ENCODE results near the gene AMN1. TPM values are rescaled to one million over a fixed set of nuclear protein-coding genes. Genes with fewer than 3 reads are reported as not detected.
"Not testable (repeated sequence)": the region's sequence is repeated elsewhere in the genome, so short reads cannot be mapped to it uniquely, and the experiment has no call there.

The AMN1 gene
- polyA plus RNA-seq, 2 donors: 4.4 to 4.7 TPM

DNA sequence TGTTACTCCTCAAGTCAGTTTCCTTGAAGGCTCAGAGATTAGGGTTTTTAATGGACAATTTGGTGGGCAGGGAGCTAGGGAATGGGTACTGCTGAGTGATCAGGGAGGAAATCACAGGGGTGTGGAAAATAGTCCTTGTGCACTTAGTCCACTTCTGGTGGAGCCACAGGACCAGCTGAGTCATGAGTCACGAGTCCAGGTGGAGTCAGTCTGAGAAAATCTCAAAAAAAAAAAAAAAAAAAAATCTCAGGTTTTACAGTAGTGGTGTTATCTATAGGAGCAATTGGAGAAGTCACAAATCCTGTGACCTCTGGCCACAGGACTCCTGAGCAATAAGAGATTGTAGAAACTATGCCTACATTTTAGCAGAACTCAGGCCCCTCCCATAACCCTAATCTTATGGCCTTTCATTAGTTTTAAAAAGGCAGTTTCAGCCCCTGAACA lies 28.2 kb upstream of the AMN1 start:
- Histone ChIP-seq H3K27me3 (ENCODE audit: control insufficient read depth in 1 of 2, insufficient read depth in 2 of 2, low read length in 2 of 2) (no peaks in the 10 kb centered on the region), H3K4me1 (ENCODE audit: control insufficient read depth in 2 of 2, insufficient read depth in 2 of 2, low read length in 1 of 2) (no peaks in the 10 kb centered on the region), H3K36me3 (ENCODE audit: control insufficient read depth in 2 of 2, insufficient read depth in 2 of 2, low read length in 1 of 2) (no peaks in the 10 kb centered on the region), H3K9me3 (ENCODE audit: control insufficient read depth in 2 of 2, insufficient read depth in 1 of 2, low read depth in 1 of 2, low read length in 1 of 2) (peaks cover 0 to 1% of the 10 kb centered on the region in 2 donors), H3K27ac (ENCODE audit: low read depth in 2 of 2, low read length in 1 of 2) (peak overlapping the region in 1 of 2 donors; percentile 23), H3K4me3 (ENCODE audit: low read depth in 1 of 2, low read length in 2 of 2) (no peak overlapping the region)
- 53 to 66% methylated on average over 1 of the region's 1 CpG for WGBS, 2 donors

DNA sequence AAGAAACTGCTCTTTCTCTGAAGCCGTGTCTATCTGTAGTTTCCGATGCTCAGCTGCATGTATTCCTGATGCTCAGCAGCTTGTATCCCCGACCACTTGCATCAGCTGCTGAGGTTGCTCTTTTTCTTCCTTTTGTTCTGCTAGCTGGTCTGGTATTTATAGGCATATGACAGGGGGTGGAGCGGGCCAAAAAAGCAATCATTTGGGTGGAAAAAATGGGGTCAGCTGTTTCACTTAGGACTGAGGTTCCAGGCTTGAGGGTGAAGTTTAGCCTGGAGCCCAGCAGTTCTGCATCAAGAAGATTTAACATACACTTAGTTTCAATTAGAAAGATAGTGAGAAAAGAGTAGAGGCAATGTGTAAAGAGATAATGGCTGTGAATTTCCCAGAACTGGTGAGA lies 23.6 kb upstream of the AMN1 start:
- H3K4me3 ChIP-seq (ENCODE audit: low read depth in 1 of 2, low read length in 2 of 2): no peak overlapping the region
- no peaks in the 10 kb centered on the region for H3K27me3 ChIP-seq (ENCODE audit: control insufficient read depth in 1 of 2, insufficient read depth in 2 of 2, low read length in 2 of 2)
- H3K36me3 ChIP-seq (ENCODE audit: control insufficient read depth in 2 of 2, insufficient read depth in 2 of 2, low read length in 1 of 2): no peaks in the 10 kb centered on the region
- 82 to 86% methylated on average over 4 of the region's 4 CpGs for WGBS, 2 donors
- peaks cover 0 to 3% of the 10 kb centered on the region in 2 donors for H3K4me1 ChIP-seq (ENCODE audit: control insufficient read depth in 2 of 2, insufficient read depth in 2 of 2, low read length in 1 of 2)
- H3K27ac ChIP-seq (ENCODE audit: low read depth in 2 of 2, low read length in 1 of 2): no peak overlapping the region
- peaks cover 0 to 2% of the 10 kb centered on the region in 2 donors for H3K9me3 ChIP-seq (ENCODE audit: control insufficient read depth in 2 of 2, insufficient read depth in 1 of 2, low read depth in 1 of 2, low read length in 1 of 2)

DNA sequence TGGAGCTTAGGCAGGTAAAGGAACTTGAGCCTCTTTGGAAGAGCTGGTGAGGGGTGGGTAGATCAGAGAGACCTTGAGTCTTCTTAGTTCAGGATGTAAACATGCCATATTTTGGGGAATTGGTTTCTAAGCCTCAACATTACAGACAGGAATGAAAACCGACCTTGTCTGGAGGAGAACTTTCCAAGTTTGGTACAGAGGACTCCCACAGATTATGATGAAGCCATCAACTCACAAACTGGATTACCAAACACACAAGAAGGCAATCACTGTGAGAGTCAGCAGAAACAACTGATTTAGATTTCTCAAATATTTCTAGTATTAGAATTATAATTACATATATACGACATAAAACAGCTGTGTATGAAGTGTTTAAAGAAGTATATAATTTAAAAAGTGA lies 22.3 kb upstream of the AMN1 start:
- Histone ChIP-seq H3K27me3 (ENCODE audit: control insufficient read depth in 1 of 2, insufficient read depth in 2 of 2, low read length in 2 of 2) (no peaks in the 10 kb centered on the region), H3K4me3 (ENCODE audit: low read depth in 1 of 2, low read length in 2 of 2) (no peak overlapping the region), H3K4me1 (ENCODE audit: control insufficient read depth in 2 of 2, insufficient read depth in 2 of 2, low read length in 1 of 2) (peaks cover 0 to 5% of the 10 kb centered on the region in 2 donors), H3K36me3 (ENCODE audit: control insufficient read depth in 2 of 2, insufficient read depth in 2 of 2, low read length in 1 of 2) (no peaks in the 10 kb centered on the region), H3K27ac (ENCODE audit: low read depth in 2 of 2, low read length in 1 of 2) (peak overlapping the region; percentile 40 to 60), H3K9me3 (ENCODE audit: control insufficient read depth in 2 of 2, insufficient read depth in 1 of 2, low read depth in 1 of 2, low read length in 1 of 2) (peaks cover 0 to 2% of the 10 kb centered on the region in 2 donors)
- 26 to 41% methylated on average over 2 of the region's 2 CpGs for WGBS, 2 donors

DNA sequence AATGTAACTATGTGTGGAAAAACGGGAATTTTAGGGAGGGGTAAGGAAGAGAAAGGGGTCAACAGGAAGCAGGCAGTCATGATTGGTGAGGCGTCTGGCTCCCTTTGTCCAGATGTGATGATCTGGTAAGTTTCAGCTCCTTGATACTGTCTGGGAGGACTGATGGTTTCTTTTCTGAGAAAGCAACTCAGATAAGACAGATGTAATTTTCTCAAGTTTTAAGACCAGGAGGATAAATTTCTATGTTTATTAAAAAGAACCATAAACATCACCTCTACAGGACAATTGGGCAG lies 21.9 kb upstream of the AMN1 start:
- Histone ChIP-seq H3K4me1 (ENCODE audit: control insufficient read depth in 2 of 2, insufficient read depth in 2 of 2, low read length in 1 of 2) (peaks cover 0 to 6% of the 10 kb centered on the region in 2 donors), H3K36me3 (ENCODE audit: control insufficient read depth in 2 of 2, insufficient read depth in 2 of 2, low read length in 1 of 2) (no peaks in the 10 kb centered on the region), H3K27ac (ENCODE audit: low read depth in 2 of 2, low read length in 1 of 2) (peak overlapping the region; percentile 60 to 66), H3K27me3 (ENCODE audit: control insufficient read depth in 1 of 2, insufficient read depth in 2 of 2, low read length in 2 of 2) (no peaks in the 10 kb centered on the region), H3K4me3 (ENCODE audit: low read depth in 1 of 2, low read length in 2 of 2) (no peak overlapping the region), H3K9me3 (ENCODE audit: control insufficient read depth in 2 of 2, insufficient read depth in 1 of 2, low read depth in 1 of 2, low read length in 1 of 2) (peaks cover 0 to 2% of the 10 kb centered on the region in 2 donors)
- 50 to 60% methylated on average over 2 of the region's 2 CpGs for WGBS, 2 donors

DNA sequence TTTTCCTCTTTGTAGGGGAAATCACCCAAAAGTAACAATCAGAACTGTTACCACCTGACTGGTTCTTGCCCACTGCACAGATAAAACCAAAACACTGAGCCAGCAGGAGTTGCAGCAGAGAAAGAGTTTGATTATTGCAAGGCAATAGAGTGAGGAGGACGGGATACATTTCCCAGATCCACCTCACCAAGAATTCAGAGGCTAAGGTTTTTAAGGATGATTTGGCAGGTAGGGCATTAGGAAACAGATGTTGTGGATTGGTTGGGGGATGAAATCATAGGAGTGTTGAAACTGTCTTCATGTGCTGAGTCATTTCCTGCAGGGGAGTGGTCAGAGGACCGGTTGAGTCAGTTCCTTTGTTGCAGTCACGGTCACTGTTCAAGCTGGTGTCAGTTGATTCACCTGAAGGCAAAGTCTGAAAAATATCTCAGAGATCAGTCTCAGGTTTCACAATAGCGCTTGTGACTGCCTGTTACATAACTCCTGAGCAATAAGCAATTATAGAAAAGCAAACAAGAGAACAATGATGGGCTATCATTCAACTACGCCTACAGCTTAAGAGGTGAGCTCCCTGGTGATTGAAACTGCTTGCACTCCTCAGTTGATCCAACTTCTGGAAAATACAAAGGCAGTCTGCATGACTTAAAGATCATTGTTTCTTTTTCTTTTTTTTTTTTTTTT lies 20.3 kb upstream of the AMN1 start:
- Histone ChIP-seq H3K36me3 (ENCODE audit: control insufficient read depth in 2 of 2, insufficient read depth in 2 of 2, low read length in 1 of 2) (no peaks in the 10 kb centered on the region), H3K27ac (ENCODE audit: low read depth in 2 of 2, low read length in 1 of 2) (peak overlapping the region; percentile 80 to 92), H3K4me3 (ENCODE audit: low read depth in 1 of 2, low read length in 2 of 2) (no peak overlapping the region), H3K4me1 (ENCODE audit: control insufficient read depth in 2 of 2, insufficient read depth in 2 of 2, low read length in 1 of 2) (peaks cover 0 to 6% of the 10 kb centered on the region in 2 donors), H3K27me3 (ENCODE audit: control insufficient read depth in 1 of 2, insufficient read depth in 2 of 2, low read length in 2 of 2) (no peaks in the 10 kb centered on the region), H3K9me3 (ENCODE audit: control insufficient read depth in 2 of 2, insufficient read depth in 1 of 2, low read depth in 1 of 2, low read length in 1 of 2) (peaks cover 0 to 2% of the 10 kb centered on the region in 2 donors)
- WGBS, 2 donors: 25 to 26% methylated on average over 5 of the region's 5 CpGs

DNA sequence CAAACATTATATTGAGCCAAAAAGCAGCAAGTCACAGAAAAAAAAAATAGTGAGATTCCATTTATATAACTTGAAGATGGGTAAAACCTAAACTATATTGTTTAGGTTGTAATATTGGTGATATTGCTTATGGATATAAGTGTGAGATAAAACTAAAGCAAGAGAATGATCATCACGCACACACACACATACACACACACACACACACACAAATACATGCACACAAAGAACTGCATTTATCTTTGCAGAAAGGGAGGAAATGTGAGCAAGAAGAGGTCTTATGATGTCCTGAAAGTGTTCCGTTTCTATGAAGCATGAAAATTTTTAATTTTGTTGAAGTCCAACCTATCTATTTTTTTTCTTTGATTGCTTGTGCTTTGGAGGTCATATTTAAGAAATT lies 16.4 kb upstream of the AMN1 start:
- peaks cover 0 to 3% of the 10 kb centered on the region in 2 donors for H3K4me1 ChIP-seq (ENCODE audit: control insufficient read depth in 2 of 2, insufficient read depth in 2 of 2, low read length in 1 of 2)
- H3K27ac ChIP-seq (ENCODE audit: low read depth in 2 of 2, low read length in 1 of 2): no peak overlapping the region
- H3K4me3 ChIP-seq (ENCODE audit: low read depth in 1 of 2, low read length in 2 of 2): no peak overlapping the region
- no peaks in the 10 kb centered on the region for H3K27me3 ChIP-seq (ENCODE audit: control insufficient read depth in 1 of 2, insufficient read depth in 2 of 2, low read length in 2 of 2)
- WGBS, 2 donors: 88 to 91% methylated on average over 2 of the region's 2 CpGs
- H3K36me3 ChIP-seq (ENCODE audit: control insufficient read depth in 2 of 2, insufficient read depth in 2 of 2, low read length in 1 of 2): no peaks in the 10 kb centered on the region
- no peaks in the 10 kb centered on the region for H3K9me3 ChIP-seq (ENCODE audit: control insufficient read depth in 2 of 2, insufficient read depth in 1 of 2, low read depth in 1 of 2, low read length in 1 of 2)

DNA sequence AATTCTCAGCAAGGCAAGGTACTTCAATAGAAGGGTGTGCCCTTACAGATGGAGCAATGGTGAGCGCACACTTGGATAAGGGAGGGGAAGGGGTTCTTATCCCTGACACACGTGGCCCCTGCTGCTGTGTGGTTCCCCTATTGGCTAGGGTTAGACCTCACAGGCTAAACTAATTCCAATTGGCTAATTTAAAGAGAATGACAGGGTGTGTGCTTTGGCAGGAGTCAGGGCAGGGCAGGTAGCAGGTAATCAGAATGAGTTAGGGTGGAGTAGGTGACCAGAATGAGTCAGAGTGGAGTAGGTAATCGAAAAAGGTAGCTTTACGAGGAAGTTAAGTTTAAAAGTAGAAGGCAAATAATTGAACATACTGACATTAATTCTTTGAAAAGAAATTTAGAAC lies 15.5 kb upstream of the AMN1 start:
- not testable (repeated sequence) for H3K4me3 ChIP-seq (ENCODE audit: low read depth in 1 of 2, low read length in 2 of 2); H3K36me3 ChIP-seq (ENCODE audit: control insufficient read depth in 2 of 2, insufficient read depth in 2 of 2, low read length in 1 of 2); H3K27me3 ChIP-seq (ENCODE audit: control insufficient read depth in 1 of 2, insufficient read depth in 2 of 2, low read length in 2 of 2); H3K4me1 ChIP-seq (ENCODE audit: control insufficient read depth in 2 of 2, insufficient read depth in 2 of 2, low read length in 1 of 2); H3K9me3 ChIP-seq (ENCODE audit: control insufficient read depth in 2 of 2, insufficient read depth in 1 of 2, low read depth in 1 of 2, low read length in 1 of 2)
- peak overlapping the region; percentile 80 to 85 for H3K27ac ChIP-seq (ENCODE audit: low read depth in 2 of 2, low read length in 1 of 2)
- 63 to 64% methylated on average over 4 of the region's 4 CpGs for WGBS, 2 donors

DNA sequence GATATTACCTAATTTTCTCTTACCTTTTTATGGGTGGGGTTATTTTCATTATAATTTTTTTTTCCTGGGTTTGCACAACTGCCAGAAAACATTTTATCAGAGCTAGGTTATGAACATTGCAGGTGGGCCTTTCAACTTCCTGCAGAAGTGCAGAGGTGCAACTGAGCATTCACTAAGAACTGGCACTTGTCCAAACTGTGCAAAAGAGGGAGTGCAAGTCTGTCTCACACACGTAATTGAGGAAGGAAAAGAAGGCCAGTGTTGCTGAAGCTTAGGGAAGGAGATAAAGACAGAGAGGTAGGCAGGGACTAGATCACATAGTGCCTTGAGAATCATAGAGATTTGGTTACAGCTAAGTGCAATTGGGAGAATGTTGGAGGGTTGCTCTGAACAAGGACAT lies 14.1 kb upstream of the AMN1 start:
- Histone ChIP-seq H3K27ac (ENCODE audit: low read depth in 2 of 2, low read length in 1 of 2) (no peak overlapping the region), H3K4me1 (ENCODE audit: control insufficient read depth in 2 of 2, insufficient read depth in 2 of 2, low read length in 1 of 2) (peaks cover 0 to 3% of the 10 kb centered on the region in 2 donors), H3K27me3 (ENCODE audit: control insufficient read depth in 1 of 2, insufficient read depth in 2 of 2, low read length in 2 of 2) (no peaks in the 10 kb centered on the region), H3K36me3 (ENCODE audit: control insufficient read depth in 2 of 2, insufficient read depth in 2 of 2, low read length in 1 of 2) (no peaks in the 10 kb centered on the region), H3K9me3 (ENCODE audit: control insufficient read depth in 2 of 2, insufficient read depth in 1 of 2, low read depth in 1 of 2, low read length in 1 of 2) (no peaks in the 10 kb centered on the region), H3K4me3 (ENCODE audit: low read depth in 1 of 2, low read length in 2 of 2) (no peak overlapping the region)
- 13 to 17% methylated on average over 1 of the region's 1 CpG for WGBS, 2 donors

DNA sequence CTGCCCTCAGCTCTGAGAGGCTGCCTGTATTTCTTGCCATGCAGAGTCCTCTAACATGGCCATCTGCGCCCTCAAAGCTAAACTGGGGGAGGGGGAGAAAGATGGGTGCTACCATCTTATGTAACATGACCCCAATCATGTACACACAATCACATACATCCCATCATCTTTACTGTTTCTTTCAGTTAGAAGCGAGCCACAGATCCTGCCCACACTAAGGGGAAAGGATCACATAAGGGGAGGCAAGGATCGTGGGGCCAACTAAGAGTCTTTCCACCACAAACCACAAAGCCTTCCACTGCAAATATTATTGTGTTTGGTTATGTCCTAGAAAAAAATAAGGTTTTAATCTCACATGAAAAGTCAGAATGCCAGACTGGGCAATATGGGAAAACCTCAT lies 11.8 kb upstream of the AMN1 start:
- 56% methylated on average over 3 of the region's 3 CpGs for WGBS, 2 donors
- Histone ChIP-seq H3K27ac (ENCODE audit: low read depth in 2 of 2, low read length in 1 of 2) (no peak overlapping the region), H3K27me3 (ENCODE audit: control insufficient read depth in 1 of 2, insufficient read depth in 2 of 2, low read length in 2 of 2) (no peaks in the 10 kb centered on the region), H3K4me1 (ENCODE audit: control insufficient read depth in 2 of 2, insufficient read depth in 2 of 2, low read length in 1 of 2) (no peaks in the 10 kb centered on the region), H3K9me3 (ENCODE audit: control insufficient read depth in 2 of 2, insufficient read depth in 1 of 2, low read depth in 1 of 2, low read length in 1 of 2) (no peaks in the 10 kb centered on the region), H3K4me3 (ENCODE audit: low read depth in 1 of 2, low read length in 2 of 2) (no peak overlapping the region), H3K36me3 (ENCODE audit: control insufficient read depth in 2 of 2, insufficient read depth in 2 of 2, low read length in 1 of 2) (no peaks in the 10 kb centered on the region)

DNA sequence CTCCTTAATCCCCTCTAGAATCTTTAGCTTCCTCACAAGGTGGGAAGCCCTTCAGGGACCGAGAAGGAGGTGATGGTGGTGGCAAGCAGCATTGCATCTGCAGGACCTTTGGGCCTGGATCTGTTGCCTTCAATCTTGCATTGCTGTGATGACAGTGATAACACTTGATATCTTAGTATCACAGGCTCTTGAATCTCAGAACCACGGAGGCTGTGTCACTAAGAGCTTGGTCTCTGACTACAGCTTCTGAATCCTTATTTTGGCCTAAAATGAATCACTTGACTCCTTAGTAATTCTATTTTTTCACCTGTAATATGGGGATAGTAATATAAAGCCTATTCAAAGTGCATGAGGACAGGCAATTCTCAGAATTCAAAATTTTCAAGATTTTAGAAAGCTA lies 8.9 kb upstream of the AMN1 start:
- Histone ChIP-seq H3K27me3 (ENCODE audit: control insufficient read depth in 1 of 2, insufficient read depth in 2 of 2, low read length in 2 of 2) (no peaks in the 10 kb centered on the region), H3K27ac (ENCODE audit: low read depth in 2 of 2, low read length in 1 of 2) (no peak overlapping the region), H3K36me3 (ENCODE audit: control insufficient read depth in 2 of 2, insufficient read depth in 2 of 2, low read length in 1 of 2) (no peaks in the 10 kb centered on the region), H3K4me1 (ENCODE audit: control insufficient read depth in 2 of 2, insufficient read depth in 2 of 2, low read length in 1 of 2) (no peaks in the 10 kb centered on the region), H3K4me3 (ENCODE audit: low read depth in 1 of 2, low read length in 2 of 2) (no peak overlapping the region), H3K9me3 (ENCODE audit: control insufficient read depth in 2 of 2, insufficient read depth in 1 of 2, low read depth in 1 of 2, low read length in 1 of 2) (no peaks in the 10 kb centered on the region)
- WGBS, 2 donors: 81 to 87% methylated on average over 2 of the region's 2 CpGs

Measured in esophagus (tissue), 2 donors.